K562 (cell line): ENCODE results near the gene EIPR1. TPM values are rescaled to one million over a fixed set of nuclear protein-coding genes. Genes with fewer than 3 reads are reported as not detected.

Experiments used
- ATAC-seq: fragments of 200-7000 bp; cut with Tn5 transposase; 3 replicates; pipeline ENCODE4 v1.9.1; 2020; ENCODE audit warnings: moderate library complexity
- BruUV-seq: library from RNA; stranded (reverse); fragments of 400-500 nt; replicated peaks from 2 replicates; lab custom pipeline; 2021; lab: Mats Ljungman, UMichigan
- CTCF ChIA-PET: fragments of 300-600 bp; formaldehyde crosslinking; extraction: SDS; loops from one replicate; lab custom pipeline; 2021; ENCODE audit warnings: low intra/inter-chr PET ratio; lab: Yijun Ruan, JAX
- POLR2A ChIA-PET: fragments of 300-600, 350-650 bp; sonication (Branson Sonifier 250); formaldehyde crosslinking; extraction: SDS; loops from one replicate; lab custom pipeline; 2021; ENCODE audit warnings: antibody characterized with exemption, inconsistent platforms; lab: Yijun Ruan, JAX
- DNase-seq, 4 experiments: peaks; one replicate each; pipeline versions ENCODE4 v3.0.0 to v3.0.0-alpha.2; 2011 to 2018; ENCODE audit warnings: low spot score in 3 of 4, mixed read lengths in 3 of 4; ENCODE audit errors: extremely low read depth in 1 of 4
- FAIRE-seq: peaks from 2 replicates; lab custom pipeline; 2011; peaks lifted over from hg19 to GRCh38; lab: Jason Lieb, UNC
- H2AFZ ChIP-seq: 2 replicates; pipeline ENCODE4 v1.6.0; 2011; ENCODE audit warnings: low read depth, low read length, control low read depth, inconsistent platforms
- H3K27ac ChIP-seq: fragments of 200-600 bp; 3 replicates; pipeline ENCODE4 v1.8.0; 2011; ENCODE audit warnings: low read depth, mild to moderate bottlenecking, control low read depth, inconsistent platforms, low read length, moderate library complexity, mixed read lengths; ENCODE audit errors: extremely low read depth
- H3K27me3 ChIP-seq, 2 experiments: fragments of 300-600 bp in 1 of 2; 2 replicates in 1 of 2; 3 replicates in 1 of 2; pipeline versions ENCODE4 v1.6.0 to v1.8.0; 2011; ENCODE audit warnings: inconsistent platforms in 2 of 2, low read length in 2 of 2, mild to moderate bottlenecking in 1 of 2, mixed read lengths in 1 of 2, moderate library complexity in 1 of 2; ENCODE audit not compliant: control insufficient read depth in 2 of 2, insufficient read depth in 2 of 2
- H3K36me3 ChIP-seq: fragments of 300-600 bp; 3 replicates; pipeline ENCODE4 v1.8.0; 2011; ENCODE audit warnings: mild to moderate bottlenecking, low read length, inconsistent platforms; ENCODE audit not compliant: control insufficient read depth, insufficient read depth
- H3K4me1 ChIP-seq, 2 experiments: fragments of 200-600 bp in 1 of 2; replicated peaks in 1 of 2; 2 replicates in 1 of 2; 3 replicates in 1 of 2; pipeline versions ENCODE4 v1.5.1 to v1.8.0; 2011; ENCODE audit warnings: inconsistent platforms in 2 of 2, low read length in 2 of 2, mild to moderate bottlenecking in 1 of 2, mixed read lengths in 1 of 2, moderate library complexity in 1 of 2; ENCODE audit not compliant: control insufficient read depth in 2 of 2, insufficient read depth in 2 of 2
- H3K4me2 ChIP-seq: 2 replicates; pipeline ENCODE4 v1.6.1; 2011; ENCODE audit warnings: low read length, control low read depth, inconsistent platforms, mixed read lengths; ENCODE audit not compliant: insufficient read depth
- H3K4me3 ChIP-seq: fragments of 200-600 bp; sonication (generic), shearing (Covaris generic); 2 replicates; pipeline ENCODE4 v1.5.1; 2016; ENCODE audit warnings: control low read depth, inconsistent platforms
- H3K79me2 ChIP-seq: fragments of 200-600 bp; 3 replicates; pipeline ENCODE4 v1.8.0; 2011; ENCODE audit warnings: low read length, inconsistent platforms; ENCODE audit not compliant: control insufficient read depth, insufficient read depth
- H3K9ac ChIP-seq, 2 experiments: 2 replicates each; pipeline versions ENCODE4 v1.6.0 to v1.6.1; 2011; ENCODE audit warnings: low read depth in 2 of 2, low read length in 2 of 2, control low read depth in 1 of 2, inconsistent platforms in 1 of 2, mild to moderate bottlenecking in 1 of 2, mixed read lengths in 1 of 2; ENCODE audit not compliant: insufficient read depth in 1 of 2
- H3K9me1 ChIP-seq: one replicate; pipeline ENCODE4 v1.6.0; 2011; ENCODE audit warnings: inconsistent platforms, mild to moderate bottlenecking, low read length, moderate library complexity; ENCODE audit not compliant: control insufficient read depth, insufficient read depth
- H3K9me3 ChIP-seq: replicated peaks from 2 replicates; pipeline ENCODE4 v1.5.1; 2011; ENCODE audit warnings: low read depth, low read length, inconsistent platforms; ENCODE audit not compliant: control insufficient read depth, insufficient read depth
- H4K20me1 ChIP-seq: replicated peaks from 2 replicates; pipeline ENCODE4 v1.6.1; 2011; ENCODE audit warnings: low read length, inconsistent platforms, mixed read lengths; ENCODE audit not compliant: control insufficient read depth, insufficient read depth
- ARHGAP35 ChIP-seq: fragments of 450-650 bp; IDR thresholded peaks from 2 replicates; pipeline ENCODE4 v1.6.1; 2018; ENCODE audit not compliant: partially characterized antibody
- CBX5 ChIP-seq: IDR thresholded peaks from 2 replicates; pipeline ENCODE4 v1.6.1; 2014; ENCODE audit warnings: low read depth, borderline replicate concordance
- ETS1 ChIP-seq: conservative IDR thresholded peaks from 2 replicates; pipeline ENCODE4 v1.6.1; 2011; ENCODE audit warnings: low read depth, mild to moderate bottlenecking, low read length; ENCODE audit not compliant: control insufficient read depth
- GTF2A2 ChIP-seq: IDR thresholded peaks from 2 replicates; pipeline ENCODE4 v1.6.1; 2016; ENCODE audit warnings: mild to moderate bottlenecking, missing genetic modification characterization, missing compliant biosample characterization
- HNRNPUL1 ChIP-seq: fragments of 200-400 bp; formaldehyde crosslinking; IDR thresholded peaks from 2 replicates; pipeline ENCODE4 v1.6.1; 2017; ENCODE audit warnings: low read length
- MAZ ChIP-seq, 2 experiments: fragments of 450-650 bp in 1 of 2; sonication (generic) in 1 of 2; formaldehyde crosslinking; IDR thresholded peaks in 1 of 2; conservative IDR thresholded peaks in 1 of 2; 2 replicates each; pipeline versions ENCODE4 v1.4.0 to v1.5.0; 2020; ENCODE audit warnings: mild to moderate bottlenecking in 1 of 2, missing genetic modification reagents in 1 of 2
- MTF1 ChIP-seq: fragments of 250-450 bp; sonication (Bioruptor Pico); IDR thresholded peaks from 2 replicates; pipeline ENCODE4 v1.9.0; 2021; ENCODE audit warnings: moderate library complexity, mild to moderate bottlenecking, inconsistent platforms, borderline replicate concordance
- PHF20 ChIP-seq: fragments of 450-650 bp; IDR thresholded peaks from 2 replicates; pipeline ENCODE4 v1.6.1; 2018; ENCODE audit not compliant: partially characterized antibody
- PHTF2 ChIP-seq: fragments of 250-450 bp; sonication (Bioruptor Pico); IDR thresholded peaks from 2 replicates; pipeline ENCODE4 v1.5.0; 2021; ENCODE audit warnings: mild to moderate bottlenecking
- SMARCA5 ChIP-seq: fragments of 450-650 bp; IDR thresholded peaks from 2 replicates; pipeline ENCODE4 v1.6.1; 2016
- THRB ChIP-seq: fragments of 450-650 bp; formaldehyde crosslinking; conservative IDR thresholded peaks from 2 replicates; pipeline ENCODE4 v1.4.0; 2022; ENCODE audit warnings: mild to moderate bottlenecking, missing genetic modification characterization
- ZBTB8A ChIP-seq: fragments of 450-650 bp; IDR thresholded peaks from 2 replicates; pipeline ENCODE4 v1.6.1; 2018; ENCODE audit warnings: mild to moderate bottlenecking, moderate library complexity; ENCODE audit not compliant: partially characterized antibody
- ZC3H4 ChIP-seq: sonication (generic); formaldehyde crosslinking; IDR thresholded peaks from 2 replicates; pipeline ENCODE4 v1.9.0; 2021; ENCODE audit warnings: missing genetic modification reagents, borderline replicate concordance
- ZNF77 ChIP-seq: fragments of 250-450 bp; sonication (Bioruptor Pico); IDR thresholded peaks from 2 replicates; pipeline ENCODE4 v1.5.0; 2020
- WGBS: fragments of 100-300 bp; shearing (Covaris generic); methylation state at CpG from one replicate; pipeline ENCODE4 v1.1.6; 2016; ENCODE audit warnings: low coverage, mixed read lengths; ENCODE audit not compliant: insufficient coverage; ENCODE audit errors: missing lambda C conversion rate; 5-methylcytosine and 5-hydroxymethylcytosine counted together
- in situ Hi-C: fragments of 300-500 bp; cut with MboI; formaldehyde crosslinking; loops from 4 replicates; pipeline ENCODE4 v1.15.0; 2018; ENCODE audit warnings: inconsistent platforms, mixed read lengths
- intact Hi-C: fragments of 100-400 bp; cut with micrococcal nuclease; formaldehyde crosslinking; loops from 2 replicates; pipeline ENCODE4 v1.14.2; 2022
- polyA plus RNA-seq, 8 experiments: library from polyadenylated mRNA; depleted of rRNA in 4 of 8; stranded (reverse) in 5 of 8; unstranded in 3 of 8; fragments of >200 nt; fragmentation: Nextera tagmentation in 2 of 8; fragmentation: Illumina TruSeq in 1 of 8; extraction: Ambion mirVana in 2 of 8; extraction: Trizol in 1 of 8; gene quantifications; 2 replicates each; pipeline versions ENCODE4 v1.2.1 to v1.2.3, GENCODE V29; 2011 to 2014; ENCODE audit warnings: inconsistent platforms in 1 of 8, missing spikeins in 1 of 8
- total RNA-seq, 7 experiments: library from RNA; depleted of rRNA in 6 of 7; stranded (reverse); fragments of >200 nt in 6 of 7; fragmentation: Illumina TruSeq in 2 of 7; extraction: Trizol in 2 of 7; gene quantifications; 2 replicates each; pipeline versions ENCODE4 v1.2.1 to v1.2.3, GENCODE V29; 2011 to 2021; ENCODE audit warnings: low replicate concordance in 1 of 7
- TF ChIP-seq, protein P1 (sequence below): fragments of 250-450 bp; sonication (Bioruptor Pico); IDR thresholded peaks from 2 replicates; pipeline ENCODE4 v1.5.1; 2021; ENCODE audit warnings: mild to moderate bottlenecking
- TF ChIP-seq, protein P2 (sequence below): fragments of 450-650 bp; formaldehyde crosslinking; IDR thresholded peaks from 2 replicates; pipeline ENCODE4 v1.4.0; 2022; ENCODE audit warnings: mild to moderate bottlenecking, moderate library complexity

Gene EIPR1
- total and polyA plus RNA-seq, 9 of the 15 experiments (the other 6 are each of a cell fraction or from before 2014, with no cell fraction given), result 19.9 to 54.4 (median 35.9) TPM

DNA sequence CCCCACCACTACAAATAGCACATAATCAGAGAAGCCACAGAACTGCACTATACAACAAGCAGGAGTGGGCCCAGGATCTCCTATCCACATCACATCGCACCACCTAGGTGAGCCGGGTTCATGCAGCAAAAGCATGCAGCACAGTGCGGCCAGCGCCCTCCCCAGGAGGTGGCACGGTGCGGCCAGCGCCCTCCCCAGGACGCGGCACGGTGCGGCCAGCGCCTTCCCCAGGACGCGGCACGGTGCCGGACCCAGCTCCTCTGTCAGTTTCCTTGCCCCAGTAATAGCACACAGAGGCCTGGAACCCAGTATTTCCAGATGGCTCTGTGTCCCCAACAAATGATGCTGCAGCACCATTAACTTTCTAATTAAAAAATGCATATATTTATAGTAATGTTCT, 114.1 kb downstream of the EIPR1 start:
- no peak overlapping the region for H3K9ac ChIP-seq
- H3K9me1 ChIP-seq, result no peaks in the 10 kb centered on the region
- no peak overlapping the region for H3K27ac ChIP-seq
- no peaks in the 10 kb centered on the region for H3K36me3 ChIP-seq
- ChIA-PET POLR2A (no interaction called here), CTCF (no interaction called here)
- intact Hi-C loops, result no loop called here
- DNase-seq (no peak), FAIRE-seq (no peak), ATAC-seq (no peak)
- H3K79me2 ChIP-seq, result no peaks in the 10 kb centered on the region
- no peak overlapping the region for H2AFZ ChIP-seq
- no peaks in the 10 kb centered on the region; the same call in 1 of the 2 replicates for H4K20me1 ChIP-seq
- 97% methylated on average over 15 of the region's 16 CpGs for WGBS
- no peaks in the 10 kb centered on the region for H3K9me3 ChIP-seq
- in situ Hi-C loops, result no loop called here
- 0 out of 5 replicates have a peak, but pooled peaks cover 0 to 3% of the 10 kb centered on the region in 2 experiments for H3K4me1 ChIP-seq
- BruUV-seq, result no TSS peak
- TF ChIP-seq THRB (CRISPR knock-in tag) (no peak), PHTF2 (CRISPR knock-in tag) (no peak), PHF20 (no peak), ZBTB8A (no peak), ZNF77 (no peak), SMARCA5 (no peak), MTF1 (CRISPR knock-in tag) (no peak), CBX5 (no peak), ARHGAP35 (no peak), HNRNPUL1 (no peak), MAZ (CRISPR knock-in tag; conservative IDR thresholded peaks at IDR 0.05 in 1 of 2, IDR thresholded peaks at IDR 0.05 in 1 of 2) (no peak), ETS1 (no peak), GTF2A2 (tag) (no peak), ZC3H4 (no peak)
- TF ChIP-seq, protein P1, sequence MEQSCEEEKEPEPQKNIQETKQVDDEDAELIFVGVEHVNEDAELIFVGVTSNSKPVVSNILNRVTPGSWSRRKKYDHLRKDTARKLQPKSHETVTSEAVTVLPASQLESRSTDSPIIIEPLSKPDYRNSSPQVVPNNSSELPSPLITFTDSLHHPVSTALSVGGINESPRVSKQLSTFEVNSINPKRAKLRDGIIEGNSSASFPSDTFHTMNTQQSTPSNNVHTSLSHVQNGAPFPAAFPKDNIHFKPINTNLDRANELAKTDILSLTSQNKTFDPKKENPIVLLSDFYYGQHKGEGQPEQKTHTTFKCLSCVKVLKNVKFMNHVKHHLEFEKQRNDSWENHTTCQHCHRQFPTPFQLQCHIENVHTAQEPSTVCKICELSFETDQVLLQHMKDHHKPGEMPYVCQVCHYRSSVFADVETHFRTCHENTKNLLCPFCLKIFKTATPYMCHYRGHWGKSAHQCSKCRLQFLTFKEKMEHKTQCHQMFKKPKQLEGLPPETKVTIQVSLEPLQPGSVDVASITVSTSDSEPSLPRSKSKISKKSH (CRISPR knock-in tag), result no peak
- TF ChIP-seq, protein P2, sequence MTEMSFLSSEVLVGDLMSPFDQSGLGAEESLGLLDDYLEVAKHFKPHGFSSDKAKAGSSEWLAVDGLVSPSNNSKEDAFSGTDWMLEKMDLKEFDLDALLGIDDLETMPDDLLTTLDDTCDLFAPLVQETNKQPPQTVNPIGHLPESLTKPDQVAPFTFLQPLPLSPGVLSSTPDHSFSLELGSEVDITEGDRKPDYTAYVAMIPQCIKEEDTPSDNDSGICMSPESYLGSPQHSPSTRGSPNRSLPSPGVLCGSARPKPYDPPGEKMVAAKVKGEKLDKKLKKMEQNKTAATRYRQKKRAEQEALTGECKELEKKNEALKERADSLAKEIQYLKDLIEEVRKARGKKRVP, result no peak
- no peak overlapping the region for H3K4me3 ChIP-seq
- H3K4me2 ChIP-seq, result no peak overlapping the region
- no peaks in the 10 kb centered on the region for H3K27me3 ChIP-seq
